HL-60 (cell line): ENCODE data around the gene SLC12A1.

Experiments used
- DNase-seq, 2 experiments: peaks; one replicate each; pipeline ENCODE4 v3.0.0-alpha.2; 2010 to 2020; ENCODE audit warnings: low read depth in 1 of 2, low spot score in 1 of 2
- H3K27ac ChIP-seq: fragments of 250-450 bp; sonication (Bioruptor Pico); replicated peaks from 2 replicates; pipeline ENCODE4 v1.5.1; 2020; ENCODE audit warnings: mild to moderate bottlenecking, moderate library complexity
- H3K27me3 ChIP-seq: fragments of 250-450 bp; sonication (Bioruptor Pico); 2 replicates; pipeline ENCODE4 v1.5.1; 2021; ENCODE audit warnings: mild to moderate bottlenecking, moderate library complexity; ENCODE audit not compliant: insufficient read depth, poor library complexity, severe bottlenecking
- H3K4me3 ChIP-seq: replicated peaks from 2 replicates; pipeline ENCODE4 v1.5.1; 2011; ENCODE audit warnings: mild to moderate bottlenecking, control low read depth, low read length; ENCODE audit not compliant: insufficient read depth
- GABPA ChIP-seq: IDR thresholded peaks from 2 replicates; pipeline ENCODE4 v1.6.1; 2012; ENCODE audit warnings: low read depth
- POLR2AphosphoS5 ChIP-seq: IDR thresholded peaks from 2 replicates; pipeline ENCODE4 v1.6.1; 2012; ENCODE audit warnings: low read depth
- SPI1 ChIP-seq: IDR thresholded peaks from 2 replicates; pipeline ENCODE4 v1.6.1; 2012; ENCODE audit warnings: low read depth, mild to moderate bottlenecking, borderline replicate concordance
- TF ChIP-seq, protein P1 (sequence below): IDR thresholded peaks from 2 replicates; pipeline ENCODE4 v1.6.1; 2012; ENCODE audit warnings: low read depth; ENCODE audit not compliant: insufficient replicate concordance
- TF ChIP-seq, protein P2 (sequence below): IDR thresholded peaks from one replicate; pipeline ENCODE4 v1.5.1; 2011; ENCODE audit warnings: low read length, control low read depth, inconsistent platforms; ENCODE audit not compliant: insufficient read depth

The SLC12A1 gene

GRCh38 chr15:48292458-48292857 lies 86.4 kb downstream of the SLC12A1 start:
- no peak for DNase-seq
- H3K27me3 ChIP-seq: no peaks in the 10 kb centered on the region
- no peak overlapping the region for H3K4me3 ChIP-seq
- H3K27ac ChIP-seq: no peak overlapping the region
- TF ChIP-seq, protein P1, sequence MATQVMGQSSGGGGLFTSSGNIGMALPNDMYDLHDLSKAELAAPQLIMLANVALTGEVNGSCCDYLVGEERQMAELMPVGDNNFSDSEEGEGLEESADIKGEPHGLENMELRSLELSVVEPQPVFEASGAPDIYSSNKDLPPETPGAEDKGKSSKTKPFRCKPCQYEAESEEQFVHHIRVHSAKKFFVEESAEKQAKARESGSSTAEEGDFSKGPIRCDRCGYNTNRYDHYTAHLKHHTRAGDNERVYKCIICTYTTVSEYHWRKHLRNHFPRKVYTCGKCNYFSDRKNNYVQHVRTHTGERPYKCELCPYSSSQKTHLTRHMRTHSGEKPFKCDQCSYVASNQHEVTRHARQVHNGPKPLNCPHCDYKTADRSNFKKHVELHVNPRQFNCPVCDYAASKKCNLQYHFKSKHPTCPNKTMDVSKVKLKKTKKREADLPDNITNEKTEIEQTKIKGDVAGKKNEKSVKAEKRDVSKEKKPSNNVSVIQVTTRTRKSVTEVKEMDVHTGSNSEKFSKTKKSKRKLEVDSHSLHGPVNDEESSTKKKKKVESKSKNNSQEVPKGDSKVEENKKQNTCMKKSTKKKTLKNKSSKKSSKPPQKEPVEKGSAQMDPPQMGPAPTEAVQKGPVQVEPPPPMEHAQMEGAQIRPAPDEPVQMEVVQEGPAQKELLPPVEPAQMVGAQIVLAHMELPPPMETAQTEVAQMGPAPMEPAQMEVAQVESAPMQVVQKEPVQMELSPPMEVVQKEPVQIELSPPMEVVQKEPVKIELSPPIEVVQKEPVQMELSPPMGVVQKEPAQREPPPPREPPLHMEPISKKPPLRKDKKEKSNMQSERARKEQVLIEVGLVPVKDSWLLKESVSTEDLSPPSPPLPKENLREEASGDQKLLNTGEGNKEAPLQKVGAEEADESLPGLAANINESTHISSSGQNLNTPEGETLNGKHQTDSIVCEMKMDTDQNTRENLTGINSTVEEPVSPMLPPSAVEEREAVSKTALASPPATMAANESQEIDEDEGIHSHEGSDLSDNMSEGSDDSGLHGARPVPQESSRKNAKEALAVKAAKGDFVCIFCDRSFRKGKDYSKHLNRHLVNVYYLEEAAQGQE: no peak
- no peak for TF ChIP-seq POLR2AphosphoS5
- TF ChIP-seq, protein P2, sequence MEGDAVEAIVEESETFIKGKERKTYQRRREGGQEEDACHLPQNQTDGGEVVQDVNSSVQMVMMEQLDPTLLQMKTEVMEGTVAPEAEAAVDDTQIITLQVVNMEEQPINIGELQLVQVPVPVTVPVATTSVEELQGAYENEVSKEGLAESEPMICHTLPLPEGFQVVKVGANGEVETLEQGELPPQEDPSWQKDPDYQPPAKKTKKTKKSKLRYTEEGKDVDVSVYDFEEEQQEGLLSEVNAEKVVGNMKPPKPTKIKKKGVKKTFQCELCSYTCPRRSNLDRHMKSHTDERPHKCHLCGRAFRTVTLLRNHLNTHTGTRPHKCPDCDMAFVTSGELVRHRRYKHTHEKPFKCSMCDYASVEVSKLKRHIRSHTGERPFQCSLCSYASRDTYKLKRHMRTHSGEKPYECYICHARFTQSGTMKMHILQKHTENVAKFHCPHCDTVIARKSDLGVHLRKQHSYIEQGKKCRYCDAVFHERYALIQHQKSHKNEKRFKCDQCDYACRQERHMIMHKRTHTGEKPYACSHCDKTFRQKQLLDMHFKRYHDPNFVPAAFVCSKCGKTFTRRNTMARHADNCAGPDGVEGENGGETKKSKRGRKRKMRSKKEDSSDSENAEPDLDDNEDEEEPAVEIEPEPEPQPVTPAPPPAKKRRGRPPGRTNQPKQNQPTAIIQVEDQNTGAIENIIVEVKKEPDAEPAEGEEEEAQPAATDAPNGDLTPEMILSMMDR: no peak
- no peak for TF ChIP-seq SPI1
- no peak for TF ChIP-seq GABPA

- TF ChIP-seq, protein P1: no peak
- TF ChIP-seq GABPA: no peak
- no peak for TF ChIP-seq POLR2AphosphoS5
- no peak for TF ChIP-seq SPI1
- TF ChIP-seq, protein P2: no peak
- no peaks in the 10 kb centered on the region for H3K27me3 ChIP-seq
- H3K27ac ChIP-seq: no peak overlapping the region
- no peak for DNase-seq
- H3K4me3 ChIP-seq: no peak overlapping the region
These were observed 91.6 kb downstream of the SLC12A1 start for GRCh38 chr15:48297668-48298067.

GRCh38 chr15:48298914-48299313 lies 92.8 kb downstream of the SLC12A1 start:
- Histone ChIP-seq H3K4me3 (no peak overlapping the region), H3K27me3 (no peaks in the 10 kb centered on the region), H3K27ac (no peak overlapping the region)
- DNase-seq: no peak
- TF ChIP-seq SPI1 (no peak), GABPA (no peak), POLR2AphosphoS5 (no peak)
- TF ChIP-seq, protein P1: no peak
- TF ChIP-seq, protein P2: no peak
